ENCODE data around the gene PTPRN2.
"Not testable (repeated sequence)": the region's sequence is repeated elsewhere in the genome, so short reads cannot be mapped to it uniquely, and the experiment has no call there.

PTPRN2 gene

DNA sequence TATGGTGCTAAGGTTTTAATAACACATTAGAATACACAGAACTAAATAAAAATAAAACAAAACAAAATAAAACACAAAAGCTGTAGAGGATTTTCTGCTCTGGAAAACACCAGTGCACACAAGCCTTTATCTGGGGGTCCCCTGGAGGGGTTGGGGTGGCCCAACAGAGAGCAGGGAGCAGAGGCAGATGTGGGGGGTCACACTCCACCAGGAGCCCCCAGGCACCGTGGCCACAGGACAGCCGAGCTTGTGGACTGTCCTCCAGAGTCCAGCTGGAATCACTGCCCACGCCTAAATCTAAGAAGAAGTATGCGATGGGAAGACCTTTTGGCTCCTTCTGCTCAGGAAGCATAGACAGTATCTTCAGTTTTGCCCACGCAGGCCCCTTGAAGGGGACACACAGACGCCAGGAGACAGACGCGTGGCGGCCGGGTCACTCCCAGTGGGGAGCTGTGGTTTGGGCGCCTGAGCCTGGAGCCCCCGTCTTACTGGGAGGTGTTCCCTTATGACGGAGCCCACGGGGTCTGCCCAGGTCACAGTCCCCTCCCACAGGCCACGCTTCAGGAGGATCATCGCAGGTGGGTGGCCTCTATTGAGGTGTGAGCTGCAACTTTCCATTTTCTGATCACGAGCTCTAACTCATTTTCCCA lies 595.0 kb downstream of the PTPRN2 start:
- DNase-seq (ENCODE audit: low read depth), result no peak

DNA sequence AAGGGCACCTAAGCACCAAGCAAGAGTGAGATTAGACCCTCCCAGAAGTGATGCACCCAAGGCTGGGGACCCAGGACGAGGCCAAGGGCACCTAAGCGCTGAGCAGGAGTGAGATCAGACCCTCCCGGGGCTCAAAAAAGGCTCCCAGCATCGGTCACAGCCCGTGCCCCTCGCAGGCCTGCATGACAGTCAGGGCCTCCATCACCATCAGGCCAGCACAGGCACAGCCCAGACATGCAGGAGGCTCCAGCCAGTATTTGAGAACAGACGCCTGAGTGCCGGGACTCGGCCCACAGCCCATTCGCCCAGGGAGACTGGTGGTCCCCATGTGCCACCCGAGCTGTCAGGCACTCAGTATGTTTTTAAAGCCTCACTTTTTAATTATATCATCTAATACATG lies 595.9 kb downstream of the PTPRN2 start:
- no peak for DNase-seq (ENCODE audit: low read depth)

DNA sequence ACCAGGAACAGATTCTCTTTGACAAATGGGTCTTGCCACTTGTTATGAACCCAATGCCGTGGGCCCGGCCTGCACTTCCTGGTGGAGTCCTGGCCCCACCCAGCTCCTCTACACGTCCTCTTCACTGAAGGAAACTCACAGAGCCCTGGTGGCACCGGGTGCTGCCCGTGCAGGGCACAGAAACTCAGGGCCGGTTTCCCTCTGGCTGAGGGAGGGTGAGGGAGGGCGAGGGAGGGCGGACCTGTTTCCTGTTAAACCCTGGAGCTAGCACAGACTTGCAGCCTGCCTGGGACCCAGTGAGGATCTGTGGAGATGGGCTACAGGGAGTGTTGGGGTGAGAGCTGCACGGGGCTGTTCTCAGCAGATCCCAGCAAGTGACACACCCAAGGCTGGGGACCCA lies 596.3 kb downstream of the PTPRN2 start:
- DNase-seq (ENCODE audit: low read depth), result no peak

DNA sequence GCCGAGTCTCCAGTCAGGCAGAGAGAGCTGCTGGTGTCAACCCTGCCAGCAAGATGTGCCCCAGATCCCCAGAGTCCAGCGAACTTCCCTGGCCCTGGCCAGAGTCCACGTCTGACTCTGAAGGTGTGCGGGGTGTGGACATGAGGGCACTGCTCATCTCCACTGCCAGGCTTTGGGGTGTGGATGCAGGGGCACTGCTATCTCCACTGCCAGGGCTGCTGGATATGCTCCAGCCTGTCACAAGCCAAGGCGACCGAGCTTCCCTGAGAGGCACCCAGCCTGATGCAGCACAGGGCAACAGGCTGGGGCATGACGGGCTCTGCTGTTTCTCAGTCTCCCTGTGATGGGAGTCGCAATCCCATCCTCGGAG lies 596.8 kb downstream of the PTPRN2 start:
- DNase-seq (ENCODE audit: low read depth), result no peak

DNA sequence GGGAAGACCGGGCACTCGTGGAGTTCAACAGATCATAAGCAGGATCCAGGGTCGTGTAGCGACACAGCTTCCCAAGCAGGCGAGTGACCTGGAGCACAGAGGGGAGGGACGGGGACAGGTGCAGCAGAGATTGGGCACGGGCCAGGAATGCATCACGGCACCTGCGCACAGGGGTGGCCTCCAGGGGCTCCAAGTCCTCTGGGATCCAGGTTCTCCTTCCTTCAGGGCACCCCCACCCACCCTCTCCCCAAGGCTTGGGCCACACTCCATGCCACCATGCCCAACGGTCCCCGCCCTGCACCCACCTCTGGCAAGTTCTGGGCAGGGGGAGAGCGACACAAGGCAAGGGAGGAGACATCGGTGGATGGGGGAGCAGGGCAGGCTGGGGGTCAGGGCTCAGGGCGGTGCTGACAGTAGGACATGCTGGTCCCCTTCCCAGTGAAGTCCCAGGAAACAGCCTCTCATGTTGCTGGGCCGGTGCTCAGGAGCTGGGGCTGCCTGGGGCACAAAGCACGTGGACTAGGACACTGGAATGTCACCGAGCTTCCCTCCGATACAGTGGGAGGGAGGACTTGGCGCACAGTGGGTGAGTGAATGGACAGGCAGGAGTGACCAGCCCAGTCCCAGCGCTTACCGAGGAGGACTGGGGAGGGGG lies 597.3 kb downstream of the PTPRN2 start:
- no peak for DNase-seq (ENCODE audit: low read depth)

DNA sequence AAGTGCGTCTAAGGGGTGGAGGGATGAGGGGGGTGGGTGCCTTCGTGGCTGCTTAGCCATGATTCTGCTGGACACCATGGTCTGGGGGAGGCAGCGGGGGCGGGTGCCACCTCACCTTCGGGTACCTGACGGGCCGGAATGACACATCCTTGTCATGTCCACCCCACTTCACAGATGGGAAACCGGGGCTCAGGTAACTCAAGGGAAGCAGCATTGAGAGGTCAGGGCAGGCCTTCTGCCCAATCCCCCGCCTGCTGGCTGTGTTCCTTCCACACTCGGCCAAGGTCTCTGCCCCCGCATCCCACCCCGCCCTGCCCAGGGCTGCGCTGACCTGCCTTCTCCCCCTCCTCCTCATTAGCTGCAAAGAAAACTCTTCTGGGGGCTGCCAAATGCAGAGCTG lies 598.0 kb downstream of the PTPRN2 start:
- DNase-seq (ENCODE audit: low read depth), result no peak

DNA sequence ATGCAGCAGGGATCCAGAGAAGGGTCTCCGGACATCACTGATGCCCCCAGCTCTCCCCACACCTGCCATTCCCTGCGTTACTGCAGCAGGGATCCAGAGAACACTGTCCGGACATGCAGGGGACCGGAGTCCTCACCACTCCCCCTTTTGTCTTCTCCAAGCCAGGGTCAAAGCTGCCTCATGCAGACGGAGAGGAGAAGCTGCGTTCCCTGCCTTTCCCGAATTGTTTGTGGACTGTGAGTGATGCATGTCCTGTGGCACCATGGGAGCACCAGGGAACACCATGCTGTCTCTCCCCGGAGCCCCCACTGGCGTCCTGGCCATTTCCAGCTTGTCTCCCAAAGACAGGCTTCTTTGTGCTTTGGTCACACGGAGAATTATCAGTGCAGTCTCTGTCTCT lies 599.7 kb downstream of the PTPRN2 start:
- DNase-seq (ENCODE audit: low read depth), result no peak

DNA sequence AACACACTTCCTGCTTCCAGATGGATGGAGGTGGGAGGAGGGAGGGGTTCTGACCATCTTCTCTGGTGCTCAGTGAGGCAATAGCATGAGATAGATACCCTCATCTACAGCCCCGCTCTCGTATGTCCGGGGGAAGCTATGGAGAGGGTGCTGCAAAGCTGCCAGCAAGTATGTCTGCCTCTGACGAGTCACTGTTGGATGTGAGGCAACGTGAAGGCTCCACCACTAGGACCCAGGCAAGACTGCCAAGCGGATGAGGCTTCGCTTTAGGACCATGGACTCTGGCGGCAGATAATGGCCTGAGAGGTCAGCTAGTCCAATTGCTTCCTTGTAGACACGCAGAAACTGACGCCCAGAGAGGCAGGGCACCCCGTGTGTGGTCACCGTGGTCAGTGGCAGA lies 601.6 kb downstream of the PTPRN2 start:
- no peak for DNase-seq (ENCODE audit: low read depth)

DNA sequence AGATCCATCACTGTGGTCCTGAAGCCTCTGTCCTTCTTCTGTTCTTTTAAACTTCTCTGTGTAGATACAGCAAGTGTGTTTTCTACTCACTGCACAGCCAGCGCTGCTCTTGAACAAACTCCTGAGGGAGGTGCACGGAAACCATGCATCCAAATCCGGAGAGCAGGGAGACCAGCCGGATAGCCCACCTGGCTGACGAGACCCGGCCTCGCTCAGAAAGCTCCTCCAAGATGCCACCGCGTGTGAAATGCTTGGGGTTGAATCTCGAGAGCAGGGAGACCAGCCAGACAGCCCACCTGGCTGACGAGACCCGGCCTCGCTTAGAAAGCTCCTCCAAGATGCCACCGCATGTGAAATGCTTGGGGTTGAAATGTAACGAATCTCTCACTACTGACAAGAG lies 602.0 kb downstream of the PTPRN2 start:
- no peak for DNase-seq (ENCODE audit: low read depth)

DNA sequence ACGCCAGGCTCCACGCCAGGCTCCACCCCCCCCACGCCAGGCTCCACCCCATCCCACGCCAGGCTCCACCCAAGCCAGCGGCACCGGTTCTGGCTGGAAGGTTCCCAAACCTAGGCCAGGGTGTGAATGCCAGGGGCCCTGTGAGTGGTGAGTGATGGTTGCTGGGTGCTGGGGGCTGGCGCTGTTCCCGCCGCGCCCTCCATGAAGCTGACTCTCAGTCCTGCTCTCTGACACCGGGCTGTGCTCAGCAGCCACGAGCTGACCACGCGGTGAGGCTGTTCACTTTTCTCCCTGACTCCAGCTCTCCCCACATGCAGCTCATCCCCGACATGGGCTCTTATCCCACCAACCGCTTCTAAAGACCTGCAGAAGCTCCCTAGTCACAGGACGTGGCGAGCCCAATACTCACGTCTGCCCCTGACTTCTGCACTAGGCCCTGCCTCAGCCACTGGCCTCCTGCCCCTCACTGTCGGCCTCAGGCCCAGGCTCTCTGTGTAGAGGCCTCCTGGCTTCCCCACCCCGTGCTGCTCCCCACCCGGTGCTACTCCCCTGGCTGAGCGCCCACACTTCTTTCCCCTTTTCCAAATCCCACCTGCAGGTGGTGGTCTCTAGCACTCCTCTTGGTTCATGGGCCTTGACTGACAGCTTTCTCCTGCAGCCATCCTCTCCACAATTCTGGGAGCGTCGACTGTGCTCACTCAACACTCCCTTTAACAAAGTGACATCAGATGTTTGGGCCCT lies 603.0 kb downstream of the PTPRN2 start:
- DNase-seq (ENCODE audit: low read depth), result no peak

DNA sequence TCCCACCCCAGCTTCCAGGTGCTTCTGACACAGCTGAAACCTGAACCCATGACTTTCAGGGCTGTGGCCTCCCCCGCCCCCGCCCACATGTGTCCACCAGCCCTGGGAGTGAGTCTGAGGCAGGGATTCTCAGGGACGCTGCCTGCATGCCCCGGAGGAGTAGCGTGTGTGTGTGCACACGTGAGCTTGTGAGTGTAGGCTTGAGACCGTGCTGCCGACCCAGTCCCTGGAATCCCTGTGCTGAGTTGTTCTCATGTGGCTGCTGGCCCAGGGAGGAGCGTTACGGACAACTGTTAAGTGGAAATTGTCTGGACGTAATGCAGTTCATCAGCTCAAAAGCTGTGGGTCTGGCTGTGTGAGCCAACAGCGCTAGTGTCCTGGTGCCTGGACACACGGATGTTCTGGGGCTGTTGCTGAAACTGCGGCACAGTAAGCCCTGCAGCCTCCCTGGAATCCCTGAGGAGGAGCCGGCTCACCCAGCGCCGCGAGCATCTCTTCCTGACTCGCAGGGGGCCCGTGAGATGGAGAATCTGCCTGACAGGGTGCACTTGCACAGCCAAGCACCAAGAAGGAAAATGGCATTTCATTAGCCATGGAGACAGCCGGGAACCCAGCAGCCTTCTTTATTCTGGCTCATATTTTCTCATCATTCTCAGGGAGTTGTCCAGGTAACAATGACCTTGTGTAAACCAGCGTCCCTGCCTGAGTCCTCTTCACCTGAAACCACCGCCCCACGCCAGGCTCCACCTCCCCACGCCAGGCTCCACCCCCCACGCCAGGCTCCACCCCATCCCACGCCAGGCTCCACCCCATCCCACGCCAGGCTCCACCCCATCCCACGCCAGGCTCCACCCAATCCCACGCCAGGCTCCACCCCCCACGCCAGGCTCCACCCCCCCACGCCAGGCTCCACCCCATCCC lies 603.9 kb downstream of the PTPRN2 start:
- no peak for DNase-seq (ENCODE audit: low read depth)

DNA sequence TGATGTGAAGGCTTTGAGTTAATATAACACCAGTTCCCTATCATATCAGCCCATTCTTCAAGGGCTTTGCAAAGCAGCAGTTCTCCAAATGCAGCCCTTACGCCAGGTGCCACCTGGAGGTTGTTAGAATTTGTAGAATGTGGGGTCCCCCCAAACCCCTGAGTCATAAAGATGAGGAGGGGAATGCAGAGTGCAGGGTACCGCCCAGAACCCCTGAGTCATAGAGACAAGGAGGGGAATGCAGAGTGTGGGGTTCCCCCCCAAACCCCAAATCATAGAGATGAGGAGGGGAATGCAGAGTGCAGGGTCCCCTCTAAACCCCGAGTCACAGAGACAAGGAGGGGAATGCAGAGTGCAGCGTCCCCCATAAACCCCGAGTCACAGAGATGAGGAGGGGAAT lies 605.8 kb downstream of the PTPRN2 start:
- DNase-seq (ENCODE audit: low read depth), result no peak

DNA sequence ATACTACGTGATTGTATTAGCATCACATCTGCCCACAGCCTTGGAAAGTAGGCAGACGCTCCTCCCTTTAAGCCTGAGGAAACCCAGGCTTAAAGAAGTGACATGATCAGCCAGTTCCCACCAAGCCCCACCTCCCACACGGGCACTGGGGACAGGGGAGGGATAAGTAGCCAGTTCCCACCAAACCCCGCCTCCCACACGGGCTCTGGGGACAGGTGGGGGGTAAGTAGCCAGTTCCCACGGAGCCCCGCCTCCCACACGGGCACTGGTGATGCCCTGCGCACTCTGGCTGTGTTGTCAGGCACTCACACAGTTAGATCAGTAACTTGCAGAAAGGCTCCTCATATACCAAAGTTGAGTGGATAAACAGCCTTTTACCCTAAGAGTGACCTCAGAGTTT lies 606.8 kb downstream of the PTPRN2 start:
- DNase-seq (ENCODE audit: low read depth), result no peak

DNA sequence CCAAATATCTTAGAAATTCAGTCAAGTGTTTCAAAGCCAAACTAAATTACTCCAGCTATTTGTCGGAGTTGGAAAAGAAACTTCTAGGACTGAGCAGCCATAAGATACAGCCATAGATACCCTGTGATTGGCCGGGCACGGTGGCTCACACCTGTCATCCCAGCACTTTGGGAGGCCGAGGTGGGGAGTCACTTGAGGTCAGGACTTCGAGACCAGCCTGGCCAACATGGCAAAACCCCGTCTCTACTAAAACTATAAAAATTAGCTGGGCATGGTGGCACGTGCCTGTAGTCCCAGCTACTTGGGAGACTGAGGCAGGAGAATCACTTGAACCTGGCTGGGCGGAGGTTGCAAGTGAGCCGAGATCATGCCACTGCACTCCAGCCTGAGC lies 607.3 kb downstream of the PTPRN2 start:
- DNase-seq (ENCODE audit: low read depth), result not testable (repeated sequence)

DNA sequence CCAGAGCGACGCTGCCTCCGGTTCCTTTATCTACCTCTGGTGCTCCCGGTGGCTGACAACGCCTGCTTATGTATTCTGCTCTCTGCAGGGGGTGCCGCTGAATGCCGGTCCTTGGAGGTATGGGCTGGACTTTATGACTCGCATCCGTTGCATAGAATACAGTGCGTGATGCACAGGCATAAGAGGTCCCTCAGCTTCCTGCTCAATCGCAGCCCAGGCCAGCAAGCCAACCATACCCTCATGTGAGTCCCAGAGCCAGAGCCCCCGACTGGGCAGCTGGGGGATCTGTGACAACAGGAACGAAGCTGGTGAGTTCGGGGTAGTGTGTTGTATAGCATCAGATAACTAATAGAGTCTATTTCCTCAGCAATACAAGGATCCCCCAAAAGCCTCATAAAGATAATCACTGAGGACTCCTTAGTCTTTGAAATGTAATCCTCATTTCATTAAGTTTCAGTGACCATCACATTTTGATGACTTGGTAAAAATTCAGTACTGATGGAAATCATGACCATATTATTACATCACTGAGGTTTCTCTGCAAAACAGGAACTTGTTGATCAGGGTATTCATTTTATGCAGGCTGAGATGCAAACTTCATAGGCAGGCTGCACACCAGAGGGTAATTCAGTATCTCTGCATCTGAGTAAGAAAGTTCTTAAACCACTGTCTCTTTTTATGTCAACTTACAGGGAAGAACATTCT lies 607.8 kb downstream of the PTPRN2 start:
- no peak for DNase-seq (ENCODE audit: low read depth)

DNA sequence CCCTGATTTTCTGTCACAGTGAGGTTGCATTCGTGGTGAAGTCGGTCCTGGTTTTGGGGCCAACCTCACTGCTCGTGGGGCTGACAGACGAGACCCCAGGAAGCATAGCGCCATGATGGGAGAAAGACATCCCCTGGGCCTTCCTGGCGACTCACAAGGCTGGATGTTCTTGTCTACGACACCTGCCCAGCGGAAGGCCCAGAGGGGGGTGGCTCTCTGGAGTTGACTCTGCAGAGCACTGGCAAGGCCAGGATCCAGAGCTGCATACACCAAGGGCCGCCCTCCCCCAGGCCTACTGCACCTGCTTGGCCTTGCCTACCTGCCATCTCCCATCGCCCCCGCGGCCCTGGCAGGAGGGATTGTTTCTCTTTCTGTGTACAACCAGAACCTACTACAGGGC lies 608.9 kb downstream of the PTPRN2 start:
- DNase-seq (ENCODE audit: low read depth), result no peak

DNA sequence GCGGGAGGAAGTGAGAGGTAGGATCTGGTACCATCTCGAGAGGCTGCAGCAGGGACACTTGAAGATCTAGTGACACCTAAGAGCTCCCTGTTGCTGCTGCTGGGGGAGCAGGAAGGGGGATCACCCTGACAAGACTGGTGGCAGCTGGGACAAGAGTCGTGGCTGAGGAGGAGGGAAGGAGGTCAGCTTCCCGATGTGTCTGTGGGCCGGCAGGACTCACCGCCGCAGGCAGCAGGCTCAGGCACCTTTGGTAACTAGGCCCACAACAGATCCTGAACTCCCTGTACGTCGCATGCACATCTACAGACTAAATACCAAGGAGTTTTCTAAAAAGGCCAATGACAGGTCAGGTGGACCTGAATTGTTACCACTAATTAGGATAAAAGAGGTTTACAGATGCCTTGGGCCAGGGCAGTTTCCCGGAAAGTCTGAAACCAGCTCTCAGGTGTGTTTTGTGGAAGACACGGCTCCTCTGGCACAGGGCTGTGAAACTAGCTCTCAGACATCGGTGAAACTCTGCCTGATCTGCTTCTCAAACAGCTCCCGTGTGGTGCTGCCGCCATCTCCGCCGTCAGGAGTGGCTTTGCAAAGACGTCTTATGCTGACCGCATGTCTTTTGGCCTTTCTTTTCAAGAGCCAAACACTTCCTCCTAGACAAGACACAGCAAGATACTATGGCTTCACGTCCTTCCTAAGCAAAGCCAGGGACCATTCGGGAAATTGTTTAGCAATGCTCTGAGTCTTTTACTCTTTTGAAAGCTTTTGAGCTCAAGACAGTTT lies 609.7 kb downstream of the PTPRN2 start:
- no peak for DNase-seq (ENCODE audit: low read depth)

DNA sequence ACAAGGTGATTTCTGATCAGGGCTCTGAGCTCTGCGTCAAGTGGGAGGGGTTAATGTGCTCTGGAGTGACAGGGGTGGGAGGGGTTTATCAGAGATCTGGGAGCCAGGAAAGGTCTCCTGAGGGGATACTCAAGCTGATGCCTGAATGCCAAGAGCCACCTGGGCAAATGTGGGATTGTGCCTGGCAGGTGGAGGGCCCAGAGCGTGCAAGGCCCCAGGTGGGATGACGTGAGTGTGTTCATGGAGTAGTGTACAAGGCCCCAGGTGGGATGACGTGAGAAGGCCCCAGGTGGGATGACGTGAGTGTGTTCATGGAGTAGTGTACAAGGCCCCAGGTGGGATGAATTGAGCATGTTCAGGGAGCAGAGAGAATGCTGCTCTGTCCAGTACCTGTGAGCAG lies 610.3 kb downstream of the PTPRN2 start:
- DNase-seq (ENCODE audit: low read depth), result no peak

DNA sequence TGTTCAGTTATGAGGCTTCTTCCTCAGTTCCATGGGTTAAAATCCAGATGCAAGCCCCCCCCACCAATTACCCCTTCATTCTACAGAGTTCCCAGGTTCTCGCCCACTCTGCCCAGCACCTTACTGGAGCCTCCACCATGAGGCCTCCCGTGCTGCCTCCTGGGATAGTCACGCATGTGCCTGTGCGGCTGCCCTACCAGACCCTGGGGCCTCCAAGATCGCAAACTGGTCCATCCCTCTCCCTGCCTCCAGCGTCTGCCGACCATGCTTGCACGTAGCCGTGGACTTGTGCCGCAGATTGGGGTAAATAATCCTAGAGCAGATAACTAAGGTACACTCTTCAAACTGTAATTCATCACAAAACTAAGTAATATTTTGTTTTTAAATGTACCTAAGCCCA lies 611.2 kb downstream of the PTPRN2 start:
- DNase-seq (ENCODE audit: low read depth), result no peak

DNA sequence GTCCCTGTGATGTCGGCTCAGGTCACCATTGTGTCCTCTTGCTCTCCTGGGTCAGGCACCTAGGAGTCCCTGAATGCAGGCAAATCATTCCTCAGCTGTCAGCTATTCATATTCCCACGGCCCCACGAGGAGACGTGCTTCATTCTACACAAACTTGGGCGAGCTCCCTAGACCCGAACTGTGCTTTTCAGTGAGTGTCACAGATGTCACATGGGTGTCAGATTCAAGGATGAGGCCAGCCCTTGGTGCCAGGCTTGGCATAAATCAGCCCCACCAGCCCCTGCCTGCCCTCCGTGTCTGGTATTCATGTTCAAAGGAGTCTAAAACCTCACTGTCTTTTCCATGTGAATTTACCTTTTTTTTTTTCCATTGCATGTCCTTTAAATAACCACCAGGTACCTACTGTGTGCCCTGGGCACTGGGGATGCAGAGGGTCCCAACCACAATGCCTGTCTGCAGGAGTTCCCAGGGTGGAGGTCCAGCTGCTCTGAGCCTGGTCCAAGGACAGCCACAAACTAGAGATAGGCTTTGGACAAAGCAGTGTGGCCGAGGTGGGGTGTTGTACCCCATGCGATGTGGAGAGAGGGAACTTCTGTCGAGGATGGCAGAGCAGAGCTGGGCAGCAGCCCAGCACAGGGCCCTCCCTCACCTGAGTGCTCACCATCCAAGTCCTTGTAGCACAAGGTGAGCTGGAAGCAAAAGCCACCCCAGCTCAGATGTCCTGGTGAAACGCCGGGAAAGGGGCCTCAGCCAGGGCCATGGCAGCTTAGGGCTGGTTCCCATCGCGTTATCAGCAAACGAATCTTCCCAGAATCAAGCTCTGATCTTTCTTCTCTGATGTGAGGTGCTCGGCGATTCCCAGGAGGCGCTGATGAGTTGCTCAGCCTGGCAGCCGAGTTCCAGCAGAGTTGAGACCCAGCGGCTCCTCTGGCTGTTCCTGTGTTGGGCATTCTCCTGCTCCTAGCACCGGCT lies 611.9 kb downstream of the PTPRN2 start:
- no peak for DNase-seq (ENCODE audit: low read depth)
